Tibial nerve (tissue), 4 donors: ENCODE measurements around the gene AGPS.

ENCODE experiments used
- CTCF ChIP-seq, 5 experiments: fragments of 200-600 bp in 3 of 5; fragments of 450-650 bp in 2 of 5; sonication (generic) in 3 of 5; IDR thresholded peaks; one replicate each; pipeline ENCODE4 v1.5.1; 2016 to 2019; ENCODE audit warnings: antibody characterized with exemption in 5 of 5, mild to moderate bottlenecking in 3 of 5, moderate library complexity in 2 of 5
- EP300 ChIP-seq, 2 donors: sonication (generic); formaldehyde crosslinking; IDR thresholded peaks; one replicate each; pipeline ENCODE4 v1.6.1; 2017; ENCODE audit warnings: antibody characterized with exemption in 2 of 2, mild to moderate bottlenecking in 1 of 2
- POLR2A ChIP-seq, 2 donors: fragments of 450-650 bp; IDR thresholded peaks; one replicate each; pipeline ENCODE4 v1.6.1; 2017; ENCODE audit warnings: antibody characterized with exemption in 2 of 2, mild to moderate bottlenecking in 2 of 2, moderate library complexity in 2 of 2

- TF ChIP-seq POLR2A (IDR thresholded peaks at IDR 0.05) (no peak), CTCF (IDR thresholded peaks at IDR 0.05) (no peak), EP300 (IDR thresholded peaks at IDR 0.05) (no peak)
These were observed 89.6 kb downstream of the AGPS start for GRCh38 chr2:177482195-177482594.
